GM23338 (cell line): ENCODE data around the gene FRMD4A. TPM values are rescaled to one million over a fixed set of nuclear protein-coding genes. Genes with fewer than 3 reads are reported as not detected.

Experiments
- ATAC-seq: fragments of 200-7000 bp; cut with Tn5 transposase; 3 replicates; pipeline ENCODE4 v1.9.1; 2020
- DNase-seq: peaks from one replicate; pipeline ENCODE4 v3.0.0-alpha.2; 2015; ENCODE audit warnings: low spot score
- H2AFZ ChIP-seq: fragments of 200-600 bp; sonication (generic); 2 replicates; pipeline ENCODE4 v1.8.0; 2016; ENCODE audit warnings: antibody characterized with exemption, mild to moderate bottlenecking, moderate library complexity
- H3F3A ChIP-seq: fragments of 200-600 bp; sonication (generic); replicated peaks from 2 replicates; pipeline ENCODE4 v1.8.0; 2017; ENCODE audit warnings: antibody characterized with exemption, mixed run types, low read depth
- H3K27ac ChIP-seq: fragments of 200-600 bp; sonication (generic); 2 replicates; pipeline ENCODE4 v1.6.1; 2016; ENCODE audit warnings: low read depth
- H3K27me3 ChIP-seq: fragments of 200-600 bp; sonication (generic); 2 replicates; pipeline ENCODE4 v1.8.0; 2016; ENCODE audit warnings: mild to moderate bottlenecking, mixed run types, moderate library complexity; ENCODE audit not compliant: insufficient read depth
- H3K36me3 ChIP-seq: fragments of 200-600 bp; sonication (generic); 2 replicates; pipeline ENCODE4 v1.8.0; 2016; ENCODE audit warnings: mild to moderate bottlenecking; ENCODE audit not compliant: insufficient read depth
- H3K4me1 ChIP-seq: fragments of 200-600 bp; sonication (generic); 2 replicates; pipeline ENCODE4 v1.8.0; 2016; ENCODE audit warnings: mild to moderate bottlenecking, moderate library complexity; ENCODE audit not compliant: insufficient read depth
- H3K4me2 ChIP-seq: fragments of 200-600 bp; sonication (generic); 2 replicates; pipeline ENCODE4 v1.7.1; 2017; ENCODE audit warnings: mixed run types
- H3K4me3 ChIP-seq: fragments of 200-600 bp; sonication (generic); 2 replicates; pipeline ENCODE4 v1.6.1; 2016; ENCODE audit warnings: mixed run types
- H3K79me2 ChIP-seq: fragments of 200-600 bp; sonication (generic); replicated peaks from 2 replicates; pipeline ENCODE4 v1.8.0; 2017; ENCODE audit warnings: mild to moderate bottlenecking; ENCODE audit not compliant: insufficient read depth
- H3K9me2 ChIP-seq: fragments of 200-600 bp; sonication (generic); 2 replicates; pipeline ENCODE4 v1.8.0; 2017; ENCODE audit not compliant: insufficient read depth
- H4K20me1 ChIP-seq: fragments of 200-600 bp; sonication (generic); replicated peaks from 2 replicates; pipeline ENCODE4 v1.8.0; 2017; ENCODE audit warnings: mild to moderate bottlenecking; ENCODE audit not compliant: insufficient read depth
- H3K27ac Mint-ChIP-seq: 2 replicates; pipeline ENCODE4 v1.8.0; 2020; ENCODE audit warnings: inconsistent platforms, mild to moderate bottlenecking, moderate library complexity, mixed read lengths
- H3K27me3 Mint-ChIP-seq: 3 replicates; pipeline ENCODE4 v1.8.0; 2022; ENCODE audit warnings: low read depth, mild to moderate bottlenecking, moderate library complexity, mixed read lengths, inconsistent platforms; ENCODE audit not compliant: insufficient read depth, poor library complexity
- H3K36me3 Mint-ChIP-seq: 3 replicates; pipeline ENCODE4 v1.8.0; 2021; ENCODE audit warnings: low read depth, mild to moderate bottlenecking, inconsistent platforms, moderate library complexity, mixed read lengths
- H3K4me1 Mint-ChIP-seq: 3 replicates; pipeline ENCODE4 v1.8.0; 2020; ENCODE audit warnings: mild to moderate bottlenecking, inconsistent platforms, mixed read lengths
- H3K4me3 Mint-ChIP-seq: 3 replicates; pipeline ENCODE4 v1.8.0; 2021; ENCODE audit warnings: moderate library complexity, mild to moderate bottlenecking, inconsistent platforms, mixed read lengths
- H3K9me3 Mint-ChIP-seq: 3 replicates; pipeline ENCODE4 v1.8.0; 2020; ENCODE audit warnings: moderate library complexity, mild to moderate bottlenecking, inconsistent platforms, mixed read lengths
- CTCF ChIP-seq, 2 experiments: fragments of 200-600 bp in 1 of 2; sonication (generic) in 1 of 2; conservative IDR thresholded peaks; 2 replicates each; pipeline versions ENCODE4 v1.5.1 to v1.6.1; 2016 to 2017; ENCODE audit warnings: antibody characterized with exemption in 2 of 2, low read depth in 2 of 2, mild to moderate bottlenecking in 2 of 2, moderate library complexity in 1 of 2
- ETS1 ChIP-seq: IDR thresholded peaks from 2 replicates; pipeline ENCODE4 v1.6.1; 2016; ENCODE audit warnings: antibody characterized with exemption
- JUNB ChIP-seq: IDR thresholded peaks from one replicate; pipeline ENCODE4 v1.6.1; 2016; ENCODE audit warnings: antibody characterized with exemption; ENCODE audit not compliant: unreplicated experiment
- NANOG ChIP-seq: IDR thresholded peaks from 2 replicates; pipeline ENCODE4 v1.6.1; 2016; ENCODE audit warnings: antibody characterized with exemption, borderline replicate concordance
- POLR2AphosphoS5 ChIP-seq: IDR thresholded peaks from 2 replicates; pipeline ENCODE4 v1.6.1; 2016; ENCODE audit warnings: antibody characterized with exemption, low read depth
- STAT1 ChIP-seq: IDR thresholded peaks from one replicate; pipeline ENCODE4 v1.6.1; 2016; ENCODE audit warnings: antibody characterized with exemption; ENCODE audit not compliant: unreplicated experiment
- ZNF331 ChIP-seq: fragments of 250-450 bp; sonication (Bioruptor Pico); IDR thresholded peaks from 2 replicates; pipeline ENCODE4 v1.5.0; 2020; ENCODE audit warnings: low read depth, mild to moderate bottlenecking, moderate library complexity
- polyA plus RNA-seq: library from polyadenylated mRNA; unstranded; fragments of >200 nt; fragmentation: Nextera tagmentation; extraction: Ambion mirVana; gene quantifications from 2 replicates; pipeline ENCODE4 v1.2.1, GENCODE V29; 2016
- total RNA-seq: library from RNA; depleted of rRNA; stranded (reverse); fragments of >200 nt; shearing (Covaris generic); gene quantifications from 2 replicates; pipeline ENCODE4 v1.2.3, GENCODE V29; 2014

The FRMD4A gene
- total and polyA plus RNA-seq, 2 experiments from 2014 or later = 14.0 to 20.1 TPM

GRCh38 chr10:13695588-13695987 is 635.1 kb downstream of the FRMD4A start:
- peaks cover 10% of the 10 kb centered on the region for H3K4me1 Mint-ChIP-seq
- TF ChIP-seq JUNB (no peak), CTCF (conservative IDR thresholded peaks at IDR 0.05; ENCODE audit: low read depth in 2 of 2) (no peak), ZNF331 (no peak), ETS1 (no peak), NANOG (no peak), STAT1 (no peak)
- Histone ChIP-seq H4K20me1 (no peaks in the 10 kb centered on the region), H3F3A (no peaks in the 10 kb centered on the region), H3K27me3 (no peaks in the 10 kb centered on the region), H3K79me2 (no peaks in the 10 kb centered on the region), H3K4me1 (peaks cover 10% of the 10 kb centered on the region), H3K4me2 (no peak overlapping the region), H3K9me2 (no peaks in the 10 kb centered on the region), H3K4me3 (no peak overlapping the region), H3K27ac (no peak overlapping the region), H3K36me3 (no peaks in the 10 kb centered on the region), H2AFZ (no peak overlapping the region)
- peaks cover 2% of the 10 kb centered on the region for H3K27me3 Mint-ChIP-seq
- ATAC-seq (no peak), DNase-seq (no peak)
- H3K36me3 Mint-ChIP-seq = peaks cover 77% of the 10 kb centered on the region
- no peaks in the 10 kb centered on the region for H3K9me3 Mint-ChIP-seq
- no peak overlapping the region for H3K27ac Mint-ChIP-seq
- H3K4me3 Mint-ChIP-seq = no peak overlapping the region

GRCh38 chr10:13693783-13694700 is 636.7 kb downstream of the FRMD4A start:
- Mint-ChIP-seq H3K9me3 (no peaks in the 10 kb centered on the region), H3K36me3 (peaks cover 62% of the 10 kb centered on the region), H3K4me3 (no peak overlapping the region), H3K4me1 (peaks cover 21% of the 10 kb centered on the region), H3K27ac (no peak overlapping the region), H3K27me3 (peaks cover 7% of the 10 kb centered on the region)
- DNase-seq (no peak), ATAC-seq (no peak)
- Histone ChIP-seq H3K9me2 (no peaks in the 10 kb centered on the region), H3K4me3 (no peak overlapping the region), H3K27ac (no peak overlapping the region), H3F3A (no peaks in the 10 kb centered on the region), H3K79me2 (no peaks in the 10 kb centered on the region), H2AFZ (no peak overlapping the region), H4K20me1 (no peaks in the 10 kb centered on the region), H3K4me1 (peaks cover 22% of the 10 kb centered on the region), H3K4me2 (no peak overlapping the region), H3K36me3 (no peaks in the 10 kb centered on the region), H3K27me3 (no peaks in the 10 kb centered on the region)
- no peak for TF ChIP-seq POLR2AphosphoS5
